ACHN (cell line): ENCODE measurements around the gene CTDSP1.

Experiments
- DNase-seq: peaks from one replicate; pipeline ENCODE4 v3.0.0-alpha.2; 2015
- in situ Hi-C: cut with HindIII; loops from 2 replicates; pipeline ENCODE4 v1.10.0; 2017; ENCODE audit warnings: low sequenced_read_pairs, low pct_ligation_motif_present, low pct_unique_long_range_greater_than_20kb

The CTDSP1 gene

GRCh38 chr2:218396688-218397462, 2.8 kb upstream of the CTDSP1 start:
- in situ Hi-C loops, result no loop called here
- DNase-seq, result peak; percentile 58

GRCh38 chr2:218397463-218397819, 2.2 kb upstream of the CTDSP1 start:
- in situ Hi-C loops, result no loop called here
- DNase-seq, result no peak

- peak; percentile 87 for DNase-seq
- in situ Hi-C loops, result no loop called here
These were observed 1.7 kb upstream of the CTDSP1 start for GRCh38 chr2:218397820-218398436.

DNA sequence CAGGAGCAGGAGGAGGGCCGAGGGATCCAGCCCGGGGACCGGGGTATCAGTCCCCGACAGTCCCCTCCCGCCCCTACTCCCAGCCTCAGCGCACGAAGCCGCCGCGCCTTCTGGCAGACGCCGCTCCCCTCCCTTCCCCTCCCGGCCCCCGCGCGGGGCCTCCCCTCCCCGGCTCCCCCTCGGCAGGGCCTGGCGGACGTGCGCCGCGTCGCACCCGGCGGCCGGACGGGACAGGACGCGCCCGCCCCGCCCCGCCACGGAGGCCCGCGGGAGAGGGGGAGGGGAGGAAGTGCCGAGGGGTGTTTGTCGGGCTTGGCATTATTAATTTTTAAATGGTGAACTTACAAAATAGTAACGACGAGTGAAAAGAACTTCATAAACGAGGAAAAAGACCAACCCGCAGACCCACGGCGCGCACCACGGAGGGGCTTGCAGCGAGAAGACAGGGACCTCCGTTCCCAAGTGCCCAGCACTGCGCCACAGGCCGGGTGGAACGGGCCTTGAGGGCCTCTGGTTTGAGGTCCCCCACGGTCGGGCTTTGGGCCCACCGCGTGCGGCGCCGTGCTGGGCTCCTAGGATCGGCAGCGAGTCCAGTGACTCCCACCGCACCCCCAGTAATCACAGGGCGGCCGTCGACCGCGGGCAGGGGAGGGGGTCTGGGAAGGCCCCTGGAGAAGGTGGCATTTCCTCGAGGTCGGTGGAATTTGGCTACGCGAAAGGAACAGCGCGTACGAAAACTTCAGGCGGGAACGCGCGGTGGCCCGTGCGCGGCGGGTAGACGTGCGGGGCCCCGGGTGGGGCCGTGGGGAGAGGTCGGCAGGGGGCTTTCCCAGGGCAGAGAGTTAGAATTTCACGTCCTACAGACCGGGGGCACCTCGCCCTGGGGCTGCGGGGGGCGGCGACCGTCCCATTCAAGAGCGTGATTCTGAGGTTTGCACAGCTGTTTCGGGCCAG, 954 bp upstream of the CTDSP1 start:
- in situ Hi-C loops, result no loop called here

GRCh38 chr2:218400167-218400929, 680 bp downstream of the CTDSP1 start:
- DNase-seq, result peak; percentile 39
- in situ Hi-C loops, result no loop called here

More for the DNA sequence above, 954 bp upstream of the CTDSP1 start:
- DNase-seq, result peak; percentile 81

GRCh38 chr2:218400930-218401881, 1.5 kb downstream of the CTDSP1 start:
- in situ Hi-C loops, result no loop called here
- no peak for DNase-seq

GRCh38 chr2:218401890-218402289, 2.2 kb downstream of the CTDSP1 start:
- in situ Hi-C loops, result no loop called here

DNA sequence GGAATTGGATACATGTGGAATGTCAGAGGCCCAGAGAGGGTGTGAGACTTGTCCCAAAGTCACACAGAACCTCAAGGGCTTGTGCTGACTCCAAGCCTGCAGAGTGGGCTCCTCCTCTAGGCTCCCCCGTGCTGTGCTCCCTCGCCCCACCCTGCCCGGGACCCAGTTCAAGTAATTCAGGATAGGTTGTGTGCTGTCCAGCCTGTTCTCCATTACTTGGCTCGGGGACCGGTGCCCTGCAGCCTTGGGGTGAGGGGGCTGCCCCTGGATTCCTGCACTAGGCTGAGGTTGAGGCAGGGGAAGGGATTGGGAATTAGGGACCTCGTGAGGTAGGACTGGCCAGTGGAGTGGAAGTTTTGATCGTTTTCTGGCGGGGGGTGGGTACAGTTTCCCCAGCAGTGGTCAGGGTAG, 2.8 kb downstream of the CTDSP1 start:
- in situ Hi-C loops, result no loop called here
- DNase-seq, result no peak

More at GRCh38 chr2:218401890-218402289, 2.2 kb downstream of the CTDSP1 start:
- no peak for DNase-seq

GRCh38 chr2:218402911-218403411, 3.3 kb downstream of the CTDSP1 start:
- in situ Hi-C loops, result no loop called here
- no peak for DNase-seq

DNA sequence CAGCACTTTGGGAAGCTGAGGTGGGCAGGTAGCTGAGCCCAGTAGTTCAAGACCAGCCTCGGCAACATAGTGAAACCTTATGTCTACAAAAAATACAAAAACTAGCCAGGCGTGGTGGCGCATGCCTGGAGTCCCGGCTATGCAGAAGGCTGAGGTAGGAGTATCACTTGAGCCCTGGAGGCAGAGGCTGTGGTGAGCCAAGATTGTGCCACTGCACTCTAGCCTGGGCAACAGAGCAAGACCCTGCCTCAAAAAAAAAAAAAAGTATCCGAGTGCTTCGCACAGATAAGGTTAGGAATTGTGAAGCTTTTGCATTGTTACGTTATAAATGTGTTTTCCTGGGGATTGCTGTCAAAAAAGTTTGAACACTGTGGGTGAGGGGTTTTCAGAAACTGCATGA, 4.1 kb downstream of the CTDSP1 start:
- DNase-seq, result no peak
- in situ Hi-C loops, result no loop called here

DNA sequence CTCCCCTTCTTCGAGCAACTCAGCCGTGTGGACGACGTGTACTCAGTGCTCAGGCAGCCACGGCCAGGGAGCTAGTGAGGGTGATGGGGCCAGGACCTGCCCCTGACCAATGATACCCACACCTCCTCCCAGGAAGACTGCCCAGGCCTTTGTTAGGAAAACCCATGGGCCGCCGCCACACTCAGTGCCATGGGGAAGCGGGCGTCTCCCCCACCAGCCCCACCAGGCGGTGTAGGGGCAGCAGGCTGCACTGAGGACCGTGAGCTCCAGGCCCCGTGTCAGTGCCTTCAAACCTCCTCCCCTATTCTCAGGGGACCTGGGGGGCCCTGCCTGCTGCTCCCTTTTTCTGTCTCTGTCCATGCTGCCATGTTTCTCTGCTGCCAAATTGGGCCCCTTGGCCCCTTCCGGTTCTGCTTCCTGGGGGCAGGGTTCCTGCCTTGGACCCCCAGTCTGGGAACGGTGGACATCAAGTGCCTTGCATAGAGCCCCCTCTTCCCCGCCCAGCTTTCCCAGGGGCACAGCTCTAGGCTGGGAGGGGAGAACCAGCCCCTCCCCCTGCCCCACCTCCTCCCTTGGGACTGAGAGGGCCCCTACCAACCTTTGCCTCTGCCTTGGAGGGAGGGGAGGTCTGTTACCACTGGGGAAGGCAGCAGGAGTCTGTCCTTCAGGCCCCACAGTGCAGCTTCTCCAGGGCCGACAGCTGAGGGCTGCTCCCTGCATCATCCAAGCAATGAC, 4.8 kb downstream of the CTDSP1 start:
- no peak for DNase-seq
- in situ Hi-C loops, result no loop called here

DNA sequence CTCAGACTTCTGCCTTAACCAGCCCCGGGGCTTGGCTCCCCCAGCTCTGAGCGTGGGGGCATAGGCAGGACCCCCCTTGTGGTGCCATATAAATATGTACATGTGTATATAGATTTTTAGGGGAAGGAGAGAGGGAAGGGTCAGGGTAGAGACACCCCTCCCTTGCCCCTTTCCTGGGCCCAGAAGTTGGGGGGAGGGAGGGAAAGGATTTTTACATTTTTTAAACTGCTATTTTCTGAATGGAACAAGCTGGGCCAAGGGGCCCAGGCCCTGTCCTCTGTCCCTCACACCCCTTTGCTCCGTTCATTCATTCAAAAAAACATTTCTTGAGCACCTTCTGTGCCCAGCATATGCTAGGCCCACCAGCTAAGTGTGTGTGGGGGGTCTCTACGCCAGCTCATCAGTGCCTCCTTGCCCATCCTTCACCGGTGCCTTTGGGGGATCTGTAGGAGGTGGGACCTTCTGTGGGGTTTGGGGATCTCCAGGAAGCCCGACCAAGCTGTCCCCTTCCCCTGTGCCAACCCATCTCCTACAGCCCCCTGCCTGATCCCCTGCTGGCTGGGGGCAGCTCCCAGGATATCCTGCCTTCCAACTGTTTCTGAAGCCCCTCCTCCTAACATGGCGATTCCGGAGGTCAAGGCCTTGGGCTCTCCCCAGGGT, 5.5 kb downstream of the CTDSP1 start:
- in situ Hi-C loops, result no loop called here
- no peak for DNase-seq

- peak; percentile 15 for DNase-seq
- in situ Hi-C loops, result no loop called here
These were observed 6.1 kb downstream of the CTDSP1 start for GRCh38 chr2:218405746-218406208.

- in situ Hi-C loops, result no loop called here
- peak; percentile 96 for DNase-seq
These were observed 6.7 kb downstream of the CTDSP1 start for GRCh38 chr2:218406209-218406948.

GRCh38 chr2:218406949-218407618, 7.4 kb downstream of the CTDSP1 start:
- in situ Hi-C loops, result no loop called here
- peak; percentile 45 for DNase-seq
